ENCODE data around the gene SKP1. TPM values are rescaled to one million over a fixed set of nuclear protein-coding genes. Genes with fewer than 3 reads are reported as not detected.

SKP1 gene
- total RNA-seq, 2 donors from 2014 or later, result 206 to 236 TPM

GRCh38 chr5:134204575-134204974 lies 27.8 kb upstream of the SKP1 start:
- ATAC-seq (ENCODE audit: insufficient number of reproducible peaks, low FRiP score, low read depth) (no peak), DNase-seq (ENCODE audit: low spot score) (no peak)
- H3K4me1 ChIP-seq (ENCODE audit: control insufficient read depth in 1 of 2, low read depth in 2 of 2), result peaks cover 14 to 29% of the 10 kb centered on the region in 2 donors
- peaks cover 27% of the 10 kb centered on the region for H3K36me3 ChIP-seq
- H3K9me3 ChIP-seq, result no peaks in the 10 kb centered on the region
- no peaks in the 10 kb centered on the region for H3K27me3 ChIP-seq (replicated peaks; ENCODE audit: insufficient read depth)
- TF ChIP-seq, protein P1, sequence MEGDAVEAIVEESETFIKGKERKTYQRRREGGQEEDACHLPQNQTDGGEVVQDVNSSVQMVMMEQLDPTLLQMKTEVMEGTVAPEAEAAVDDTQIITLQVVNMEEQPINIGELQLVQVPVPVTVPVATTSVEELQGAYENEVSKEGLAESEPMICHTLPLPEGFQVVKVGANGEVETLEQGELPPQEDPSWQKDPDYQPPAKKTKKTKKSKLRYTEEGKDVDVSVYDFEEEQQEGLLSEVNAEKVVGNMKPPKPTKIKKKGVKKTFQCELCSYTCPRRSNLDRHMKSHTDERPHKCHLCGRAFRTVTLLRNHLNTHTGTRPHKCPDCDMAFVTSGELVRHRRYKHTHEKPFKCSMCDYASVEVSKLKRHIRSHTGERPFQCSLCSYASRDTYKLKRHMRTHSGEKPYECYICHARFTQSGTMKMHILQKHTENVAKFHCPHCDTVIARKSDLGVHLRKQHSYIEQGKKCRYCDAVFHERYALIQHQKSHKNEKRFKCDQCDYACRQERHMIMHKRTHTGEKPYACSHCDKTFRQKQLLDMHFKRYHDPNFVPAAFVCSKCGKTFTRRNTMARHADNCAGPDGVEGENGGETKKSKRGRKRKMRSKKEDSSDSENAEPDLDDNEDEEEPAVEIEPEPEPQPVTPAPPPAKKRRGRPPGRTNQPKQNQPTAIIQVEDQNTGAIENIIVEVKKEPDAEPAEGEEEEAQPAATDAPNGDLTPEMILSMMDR (IDR thresholded peaks at IDR 0.05), result no peak
- H3K4me3 ChIP-seq, result no peak overlapping the region
- H3K27ac ChIP-seq, result no peak overlapping the region

DNA sequence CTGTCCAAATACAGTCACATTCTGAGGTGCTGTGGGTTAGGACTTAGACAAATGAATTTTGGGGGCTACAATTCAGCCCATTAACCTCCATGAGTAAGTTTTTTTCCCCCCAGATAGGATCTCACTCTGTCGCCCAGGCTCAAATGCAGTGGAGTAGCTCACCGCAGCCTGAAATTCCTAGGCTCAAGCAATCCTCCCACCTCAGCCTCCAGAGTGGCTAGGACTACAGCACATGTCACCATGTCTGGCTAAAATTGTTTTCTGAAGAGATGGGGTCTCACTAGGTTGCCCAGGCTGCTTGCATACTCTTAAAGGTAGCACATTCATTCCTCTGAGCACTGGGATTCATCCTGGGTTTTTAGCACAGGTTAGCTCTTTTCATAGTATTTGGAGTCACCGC lies 26.9 kb upstream of the SKP1 start:
- Histone ChIP-seq H3K27ac (no peak overlapping the region), H3K9me3 (no peaks in the 10 kb centered on the region), H3K27me3 (replicated peaks; ENCODE audit: insufficient read depth) (no peaks in the 10 kb centered on the region), H3K4me1 (ENCODE audit: control insufficient read depth in 1 of 2, low read depth in 2 of 2) (peaks cover 8 to 20% of the 10 kb centered on the region in 2 donors), H3K4me3 (no peak overlapping the region), H3K36me3 (peaks cover 35% of the 10 kb centered on the region)
- TF ChIP-seq, protein P1 (IDR thresholded peaks at IDR 0.05), result no peak
- no peak for DNase-seq (ENCODE audit: low spot score)
- ATAC-seq (ENCODE audit: insufficient number of reproducible peaks, low FRiP score, low read depth), result no peak

DNA sequence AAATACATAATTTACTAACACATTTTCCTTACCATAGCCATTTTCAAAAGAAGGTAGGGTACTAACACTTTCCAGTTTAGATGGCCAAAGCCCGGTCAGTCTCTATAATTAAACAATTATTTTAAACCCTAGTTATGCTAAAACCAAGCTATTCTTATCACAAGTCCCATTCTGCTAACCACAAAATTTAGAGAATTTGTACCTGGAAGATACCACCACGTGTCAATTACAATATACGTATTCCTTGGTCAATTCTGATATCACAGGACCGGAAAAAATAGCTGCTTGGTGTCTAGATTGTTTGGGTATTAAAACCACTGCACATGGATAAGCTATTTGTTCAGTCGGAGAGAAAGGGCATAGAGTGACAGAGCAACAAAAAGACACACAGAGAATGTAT lies 18.9 kb upstream of the SKP1 start:
- TF ChIP-seq, protein P1 (IDR thresholded peaks at IDR 0.05), result no peak
- H3K4me1 ChIP-seq (ENCODE audit: control insufficient read depth in 1 of 2, low read depth in 2 of 2), result no peaks in the 10 kb centered on the region
- H3K36me3 ChIP-seq, result peaks cover 26% of the 10 kb centered on the region
- H3K27ac ChIP-seq, result no peak overlapping the region
- ATAC-seq (ENCODE audit: insufficient number of reproducible peaks, low FRiP score, low read depth) (no peak), DNase-seq (ENCODE audit: low spot score) (no peak)
- H3K9me3 ChIP-seq, result no peaks in the 10 kb centered on the region
- H3K4me3 ChIP-seq, result no peak overlapping the region
- no peaks in the 10 kb centered on the region for H3K27me3 ChIP-seq (replicated peaks; ENCODE audit: insufficient read depth)

DNA sequence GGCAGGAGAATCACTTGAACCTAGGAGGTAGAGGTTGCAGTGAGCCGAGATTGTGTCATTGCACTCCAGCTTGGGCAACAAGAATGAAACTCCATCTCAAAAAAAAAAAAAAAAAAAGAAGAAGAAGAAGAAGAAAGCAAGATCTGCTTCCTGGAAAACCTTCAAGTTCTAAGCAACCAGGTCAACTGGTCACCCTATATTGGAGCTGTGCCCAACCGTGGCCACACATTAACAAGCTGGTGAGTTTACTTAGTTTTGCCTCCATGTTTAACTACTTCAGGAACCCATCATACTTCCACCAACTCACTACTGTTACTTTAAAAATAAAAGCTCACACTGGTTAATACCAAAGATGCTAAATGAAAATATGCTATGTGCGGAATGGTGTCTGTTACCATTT lies 12.3 kb upstream of the SKP1 start:
- no peak for DNase-seq (ENCODE audit: low spot score)
- H3K9me3 ChIP-seq, result no peaks in the 10 kb centered on the region
- no peak for ATAC-seq (ENCODE audit: insufficient number of reproducible peaks, low FRiP score, low read depth)
- TF ChIP-seq, protein P1 (IDR thresholded peaks at IDR 0.05), result no peak
- H3K27me3 ChIP-seq (replicated peaks; ENCODE audit: insufficient read depth), result no peaks in the 10 kb centered on the region
- H3K4me1 ChIP-seq (ENCODE audit: control insufficient read depth in 1 of 2, low read depth in 2 of 2), result no peaks in the 10 kb centered on the region
- no peak overlapping the region for H3K27ac ChIP-seq
- H3K4me3 ChIP-seq, result no peak overlapping the region
- no peaks in the 10 kb centered on the region for H3K36me3 ChIP-seq

GRCh38 chr5:134188092-134188491 lies 11.3 kb upstream of the SKP1 start:
- no peaks in the 10 kb centered on the region for H3K9me3 ChIP-seq
- no peak for DNase-seq (ENCODE audit: low spot score)
- no peaks in the 10 kb centered on the region for H3K4me1 ChIP-seq (ENCODE audit: control insufficient read depth in 1 of 2, low read depth in 2 of 2)
- H3K36me3 ChIP-seq, result no peaks in the 10 kb centered on the region
- TF ChIP-seq, protein P1 (IDR thresholded peaks at IDR 0.05), result no peak
- H3K27ac ChIP-seq, result no peak overlapping the region
- ATAC-seq (ENCODE audit: insufficient number of reproducible peaks, low FRiP score, low read depth), result no peak
- H3K27me3 ChIP-seq (replicated peaks; ENCODE audit: insufficient read depth), result no peaks in the 10 kb centered on the region
- H3K4me3 ChIP-seq, result no peak overlapping the region

Measured in thoracic aorta (tissue), 2 donors.